HK-2 (cell line): Measurements from ENCODE around the gene MNX1.

Experiments
- DNase-seq: peaks from one replicate; pipeline ENCODE4 v3.0.0-alpha.2; 2018; ENCODE audit not compliant: unreplicated experiment

The MNX1 gene

DNA sequence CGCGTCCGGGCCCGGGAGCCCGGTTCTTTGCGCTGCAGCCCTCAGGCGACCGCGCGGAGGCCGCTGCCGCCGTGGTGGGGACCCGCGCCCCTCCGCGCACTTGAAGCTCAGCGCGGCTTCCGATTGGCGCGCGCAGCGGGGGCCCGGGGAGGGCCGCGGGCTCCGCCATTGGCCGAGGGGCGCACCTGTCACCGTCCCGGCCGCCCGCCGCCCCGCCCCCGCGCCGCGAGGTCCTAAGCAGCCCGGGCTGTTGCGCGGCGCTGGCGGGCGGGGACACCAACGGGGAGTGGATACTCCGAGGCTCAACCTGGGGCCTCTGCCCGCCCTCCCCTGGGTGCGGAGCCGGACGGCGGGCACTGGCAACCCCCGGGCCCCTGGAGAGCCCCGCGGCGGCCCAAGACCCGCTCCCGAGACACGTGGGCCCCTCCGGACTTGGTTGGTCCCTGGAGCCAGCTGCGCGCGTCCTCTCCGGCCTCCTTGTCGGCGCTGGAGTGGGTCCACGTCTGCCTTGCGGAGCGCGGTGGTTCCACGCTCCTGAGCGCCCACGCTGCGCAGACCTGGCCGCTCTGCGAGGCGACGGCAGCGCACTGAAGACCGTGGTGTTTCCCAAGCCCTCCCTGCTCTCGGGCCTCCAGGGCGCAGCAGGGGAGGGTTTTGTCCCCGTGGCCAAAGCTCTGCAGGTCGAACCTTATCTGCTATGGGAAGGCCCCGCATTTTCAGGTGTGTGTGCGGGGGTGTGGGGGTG lies at the start of gene MNX1:
Gene MNX1 (minus strand): TSS at position 76 of the 745 bp plus-strand sequence. CDS start 313 bp downstream, outside the sequence.
- peak; percentile 85 for DNase-seq

DNA sequence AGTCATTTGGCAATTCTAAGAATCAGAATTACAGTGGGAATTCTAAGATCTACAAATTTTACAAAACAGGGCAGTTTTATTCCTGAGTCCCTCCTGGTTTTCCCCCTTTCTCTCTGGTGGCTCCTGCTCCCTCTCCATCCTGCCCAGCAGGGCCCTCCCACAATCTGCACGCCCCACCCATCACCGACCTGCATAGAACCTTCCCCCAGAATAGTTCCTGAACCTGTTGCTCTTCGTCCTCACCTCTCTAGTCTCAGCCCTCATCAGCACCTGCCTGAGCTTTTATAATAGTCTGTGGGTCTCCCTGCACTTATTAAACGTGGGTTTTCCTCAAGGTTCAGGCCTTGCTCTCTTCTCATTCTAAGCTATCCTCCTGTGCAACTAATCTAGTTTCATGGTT lies 49.1 kb upstream of the MNX1 start:
- no peak for DNase-seq

DNA sequence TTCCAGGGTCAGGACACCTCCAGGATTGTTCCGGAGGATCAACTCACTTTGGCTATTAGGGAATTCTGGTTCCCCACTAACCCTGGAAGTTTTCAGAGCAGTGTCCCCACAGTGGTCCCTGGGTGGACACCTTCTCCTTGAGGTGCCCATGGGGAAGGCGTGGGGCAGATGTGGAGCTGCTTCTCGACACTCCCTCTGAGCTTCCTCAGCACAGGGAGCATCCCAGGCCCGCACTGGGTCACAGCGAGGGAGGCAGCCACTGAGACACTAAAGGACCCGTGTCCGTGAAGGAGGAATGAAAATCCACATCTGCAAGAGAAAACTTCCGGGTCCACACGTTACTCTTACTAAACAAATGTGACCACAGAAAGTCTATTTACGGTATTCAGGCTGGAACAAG lies 48.2 kb upstream of the MNX1 start:
- DNase-seq, result no peak

DNA sequence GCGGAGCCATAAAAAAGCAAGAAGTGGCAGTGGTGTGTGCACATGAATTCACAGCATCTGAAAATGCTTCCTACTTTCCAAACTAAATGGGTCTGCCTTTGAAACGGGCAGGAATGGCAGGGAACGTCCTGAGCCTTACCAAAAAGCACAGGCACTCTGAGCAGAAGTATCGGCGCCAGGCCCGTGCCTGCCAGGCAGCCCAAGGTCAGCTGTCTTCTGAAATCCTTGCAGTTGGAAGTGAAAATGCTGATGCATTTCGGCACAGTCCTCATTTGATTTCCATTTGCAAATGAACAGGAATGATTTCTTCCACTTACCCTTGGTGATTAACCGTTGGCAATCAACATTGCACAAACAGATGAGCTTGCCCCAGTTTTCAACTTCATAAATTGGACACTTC lies 47.6 kb upstream of the MNX1 start:
- no peak for DNase-seq

DNA sequence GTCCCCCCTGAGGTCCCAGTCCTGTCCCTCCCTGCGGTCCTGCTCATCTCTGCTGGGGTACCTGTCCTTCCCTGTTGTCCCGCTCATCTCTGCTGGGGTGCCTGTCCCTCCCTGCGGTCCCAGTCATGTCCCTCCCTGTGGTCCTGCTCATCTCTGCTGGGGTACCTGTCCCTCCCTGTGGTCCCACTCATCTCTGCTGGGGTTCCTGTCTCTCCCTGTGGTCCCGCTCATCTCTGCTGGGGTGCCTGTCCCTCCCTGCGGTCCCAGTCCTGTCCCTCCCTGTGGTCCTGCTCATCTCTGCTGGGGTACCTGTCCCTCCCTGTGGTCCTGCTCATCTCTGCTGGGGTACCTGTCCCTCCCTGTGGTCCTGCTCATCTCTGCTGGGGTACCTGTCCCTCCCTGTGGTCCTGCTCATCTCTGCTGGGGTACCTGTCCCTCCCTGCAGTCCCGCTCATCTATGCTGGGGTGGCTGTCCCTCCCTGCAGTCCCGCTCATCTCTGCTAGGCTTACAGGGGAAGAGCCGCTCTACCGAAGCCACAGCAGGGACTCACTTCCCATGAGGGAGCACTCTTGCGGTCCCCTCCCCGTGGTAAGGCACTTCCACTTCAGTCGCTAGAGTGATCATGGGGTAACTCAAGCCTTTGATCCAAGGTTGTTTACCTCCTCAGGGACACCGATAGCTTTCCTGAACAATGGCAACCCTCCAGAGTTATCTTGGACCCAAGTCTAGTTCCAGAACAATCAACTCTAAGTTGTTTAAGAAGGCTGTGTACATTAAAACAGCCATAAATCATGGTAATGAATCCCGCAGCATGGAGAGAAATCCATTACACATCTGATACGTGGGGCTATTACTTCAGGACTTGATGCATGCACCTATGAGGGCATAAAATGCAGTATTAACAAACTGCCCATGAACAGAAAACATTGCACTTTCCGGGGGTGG lies 46.8 kb upstream of the MNX1 start:
- DNase-seq, result no peak

DNA sequence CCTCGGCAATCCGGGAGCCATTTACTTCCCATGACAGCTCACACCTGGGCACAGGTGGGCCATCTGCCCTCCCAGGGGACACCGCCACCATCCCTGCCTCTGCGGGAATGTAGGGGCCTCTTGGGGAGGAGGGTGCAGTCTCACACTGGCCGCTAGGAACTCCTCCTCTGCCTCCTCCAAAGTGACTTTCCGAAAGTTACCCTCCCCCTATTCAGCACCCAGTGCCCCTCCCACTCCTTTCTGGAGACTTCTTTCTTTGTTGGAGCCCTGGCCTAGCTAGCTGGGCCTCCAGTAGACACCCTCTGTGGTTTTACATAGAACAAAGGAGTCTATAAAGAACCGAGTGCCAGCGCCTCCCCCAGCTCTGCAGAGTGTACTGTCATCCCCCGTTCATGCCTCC lies 45.8 kb upstream of the MNX1 start:
- no peak for DNase-seq

DNA sequence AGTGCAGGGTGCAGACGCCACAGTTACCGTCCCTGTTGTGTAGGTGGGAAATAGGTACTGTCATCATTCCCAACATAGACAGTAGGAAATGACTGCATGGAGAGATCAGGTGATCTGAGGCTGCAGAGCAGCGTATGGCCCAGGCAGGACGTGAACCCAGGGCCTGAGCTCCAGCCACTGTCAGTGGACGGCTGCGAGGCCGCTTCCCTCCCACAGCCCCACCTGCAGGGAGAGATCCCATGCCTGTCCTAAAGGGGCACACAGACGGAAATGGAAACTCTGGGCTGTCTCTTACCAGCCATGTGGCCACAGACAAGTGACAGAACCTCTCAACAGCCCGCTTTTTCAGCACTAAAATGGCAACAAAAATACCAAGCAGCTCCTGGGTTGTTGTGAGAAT lies 44.5 kb upstream of the MNX1 start:
- no peak for DNase-seq

DNA sequence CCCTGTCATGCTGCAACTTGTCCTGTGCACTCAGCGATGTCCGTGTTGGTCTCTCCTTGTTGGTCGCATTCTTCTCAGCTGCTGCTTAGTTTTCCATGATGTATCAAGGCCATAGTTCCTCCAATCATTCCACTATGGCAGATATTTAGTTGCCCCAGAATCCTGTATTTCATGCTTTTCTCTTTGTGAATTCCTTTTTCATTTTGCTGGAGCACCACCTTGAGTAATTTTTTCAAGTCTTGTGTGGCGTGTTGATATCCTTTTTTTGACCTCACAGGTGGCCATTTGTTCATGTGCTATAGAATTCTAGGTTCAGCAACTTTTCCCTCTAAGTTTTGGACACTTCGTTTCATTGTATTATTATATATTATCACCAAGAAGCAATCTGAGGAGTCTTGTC lies 42.7 kb upstream of the MNX1 start:
- DNase-seq, result no peak

DNA sequence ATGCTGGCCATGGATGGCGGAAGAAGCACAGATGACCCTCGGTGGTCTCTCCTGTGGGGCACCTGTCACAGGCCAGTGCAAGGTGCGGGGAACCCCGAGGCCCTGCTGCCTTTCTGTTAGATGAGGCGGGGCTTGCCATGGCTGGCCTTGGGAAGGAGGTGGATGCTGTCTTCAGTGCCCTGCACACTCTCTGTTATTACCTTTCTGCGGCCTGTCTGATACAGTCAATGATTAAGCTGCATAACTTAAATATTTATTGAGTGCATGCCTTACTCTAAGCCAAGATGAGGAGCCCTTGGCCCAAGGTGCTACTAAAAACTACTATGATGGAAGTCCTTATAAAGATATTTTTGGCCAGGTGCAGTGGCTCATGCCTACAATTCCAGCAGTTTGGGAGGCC lies 36.7 kb upstream of the MNX1 start:
- no peak for DNase-seq

DNA sequence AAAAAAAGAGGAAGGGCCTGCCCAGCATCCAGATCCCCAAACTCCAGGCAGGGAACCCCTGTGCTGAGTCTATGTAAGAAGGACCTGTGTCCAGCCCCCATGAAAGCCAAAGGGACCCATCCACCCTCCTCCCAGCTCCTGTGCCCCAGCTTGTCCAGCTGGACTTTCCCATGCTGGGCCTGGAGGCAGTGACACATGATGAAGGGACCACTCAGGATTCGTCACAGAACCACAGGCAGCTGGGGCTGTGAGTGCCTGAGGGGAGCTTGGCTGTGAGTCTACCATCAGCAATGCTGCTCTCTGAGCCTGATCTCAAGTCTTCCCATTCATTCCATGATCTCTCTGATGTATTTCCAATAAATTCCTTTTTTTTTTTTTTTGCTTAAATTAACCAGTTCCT lies 36.2 kb upstream of the MNX1 start:
- DNase-seq, result peak; percentile 45

DNA sequence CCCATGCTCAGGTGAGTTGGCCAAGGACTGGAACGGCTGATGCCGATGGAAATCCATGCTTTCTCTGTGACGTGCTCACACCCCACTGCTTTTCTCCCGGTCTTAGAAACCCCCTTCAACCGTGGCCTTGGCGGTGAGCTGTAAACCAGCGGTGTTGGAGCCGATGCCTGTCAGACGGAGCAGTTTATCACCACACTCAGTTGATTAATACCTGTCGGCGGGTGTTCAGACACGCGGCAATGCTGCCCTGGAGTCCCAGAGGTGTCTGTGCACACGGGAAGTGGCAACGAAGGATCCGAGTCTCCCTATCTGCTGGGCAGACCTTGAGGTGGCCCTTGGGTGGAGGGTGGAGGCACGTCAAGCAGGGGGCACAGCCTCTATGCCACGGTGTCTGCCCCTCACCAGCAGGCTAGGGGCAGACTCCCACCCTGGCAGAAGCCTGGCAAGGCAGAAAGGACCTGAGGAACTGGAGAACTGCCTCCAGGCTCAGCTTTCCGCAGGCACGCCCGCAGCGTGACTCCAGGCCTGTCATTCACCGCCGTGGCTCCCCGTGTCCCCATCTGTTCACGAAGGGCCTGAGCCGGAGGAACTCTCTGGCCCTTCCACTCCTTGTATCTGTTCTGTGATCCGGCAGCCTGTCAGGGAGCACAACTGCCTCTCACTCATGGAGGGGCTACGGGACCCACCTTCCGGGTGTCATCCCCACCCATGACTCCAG lies 34.6 kb upstream of the MNX1 start:
- DNase-seq, result no peak

DNA sequence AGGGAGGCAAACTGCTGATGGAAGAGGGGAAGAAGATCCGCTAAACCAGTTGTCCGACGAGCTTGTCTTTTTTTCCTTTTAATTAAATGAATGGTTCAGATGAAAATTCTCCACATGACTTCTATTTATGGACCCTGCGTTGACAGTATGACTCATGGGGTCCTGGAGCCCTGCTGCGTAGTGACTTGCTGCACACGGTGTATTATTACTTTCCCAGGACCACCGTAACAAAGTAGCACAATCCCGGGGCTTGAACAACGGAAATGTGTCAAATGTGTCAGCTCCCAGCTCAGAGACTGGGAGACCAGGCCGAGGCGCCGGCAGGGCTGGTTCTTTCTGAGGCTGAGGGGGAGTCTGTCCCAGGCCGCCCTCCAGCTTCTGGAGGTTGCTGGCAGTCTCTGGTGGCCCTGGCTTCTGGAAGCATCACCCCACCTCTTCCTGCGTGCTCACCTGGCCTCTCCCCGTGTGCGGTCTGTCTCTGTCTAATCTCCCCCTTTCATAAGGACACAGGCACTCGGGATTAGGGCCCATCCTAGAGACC lies 33.8 kb upstream of the MNX1 start:
- no peak for DNase-seq

DNA sequence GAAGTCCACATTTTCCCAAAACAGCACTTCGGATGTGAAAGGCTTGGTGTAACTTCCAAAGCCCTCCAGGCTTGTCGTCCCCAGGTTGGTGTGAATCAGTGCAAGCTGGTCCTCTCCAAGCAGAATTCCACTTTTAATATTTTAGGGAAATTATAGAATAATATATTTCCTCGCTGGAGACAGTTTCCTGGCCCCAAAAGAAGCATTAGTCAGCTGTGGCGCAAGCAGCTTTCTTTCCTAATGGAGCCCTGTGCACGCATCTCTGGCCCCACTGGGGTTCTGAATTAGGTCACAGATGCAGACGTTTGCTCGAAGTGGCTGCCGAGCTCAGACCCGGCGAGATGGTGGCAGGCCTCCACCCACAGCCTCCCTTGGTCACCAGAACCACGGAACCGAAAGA lies 33.3 kb upstream of the MNX1 start:
- DNase-seq, result no peak

DNA sequence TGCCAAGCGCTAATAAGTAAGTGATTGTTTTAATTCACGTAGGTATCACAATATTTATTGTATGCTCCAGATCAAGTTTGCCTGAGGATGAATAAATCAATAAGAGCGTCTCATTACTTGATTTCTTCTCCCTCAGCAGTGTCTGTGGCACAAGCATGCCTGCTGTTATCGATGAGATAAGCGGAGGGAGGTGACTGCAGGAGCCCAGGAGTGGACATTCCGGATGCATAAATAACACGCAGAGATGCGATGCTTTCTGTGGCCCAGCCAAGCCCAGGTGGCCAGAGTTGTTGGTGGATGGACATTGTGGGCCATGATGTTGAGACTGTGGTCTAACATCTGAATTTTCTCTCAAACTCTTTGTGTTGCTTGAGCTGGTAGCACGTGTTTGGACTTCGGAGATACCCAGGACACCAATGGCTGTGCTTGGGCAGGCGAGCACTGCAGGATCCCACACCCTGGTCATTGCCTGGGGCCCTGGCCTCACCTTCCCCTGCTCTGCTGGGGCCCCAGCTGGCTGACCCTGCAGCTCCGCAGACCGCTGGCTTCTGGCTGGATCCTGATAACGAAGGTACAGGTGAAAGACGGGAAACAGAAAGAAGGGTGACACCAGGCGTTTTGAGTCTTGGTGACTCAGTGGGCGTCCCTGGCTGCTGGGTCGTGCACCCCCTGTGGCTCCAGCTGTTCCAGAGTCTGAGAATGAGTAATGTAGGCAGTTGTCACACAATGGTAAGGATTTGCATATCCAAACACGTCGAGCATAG lies 31.2 kb upstream of the MNX1 start:
- DNase-seq, result no peak

DNA sequence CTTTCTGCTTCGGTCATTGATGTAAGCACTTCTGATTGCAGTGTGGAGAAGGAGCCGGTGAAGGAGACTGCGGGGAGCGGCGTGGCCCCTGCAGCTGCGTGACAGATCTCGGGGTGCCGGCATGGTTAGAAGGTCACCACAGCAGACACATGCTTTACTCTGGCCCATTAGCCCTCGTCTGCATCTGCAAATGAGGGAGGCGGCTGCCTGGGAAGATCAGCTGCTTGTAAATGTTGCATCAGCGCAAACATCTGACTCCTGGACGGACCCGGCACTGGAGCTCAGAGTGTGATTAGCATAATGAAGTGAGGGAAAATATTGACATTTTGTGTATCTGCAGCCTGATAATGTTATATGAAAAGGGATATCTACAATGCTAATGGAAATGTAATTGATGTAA lies 30.5 kb upstream of the MNX1 start:
- DNase-seq, result no peak

DNA sequence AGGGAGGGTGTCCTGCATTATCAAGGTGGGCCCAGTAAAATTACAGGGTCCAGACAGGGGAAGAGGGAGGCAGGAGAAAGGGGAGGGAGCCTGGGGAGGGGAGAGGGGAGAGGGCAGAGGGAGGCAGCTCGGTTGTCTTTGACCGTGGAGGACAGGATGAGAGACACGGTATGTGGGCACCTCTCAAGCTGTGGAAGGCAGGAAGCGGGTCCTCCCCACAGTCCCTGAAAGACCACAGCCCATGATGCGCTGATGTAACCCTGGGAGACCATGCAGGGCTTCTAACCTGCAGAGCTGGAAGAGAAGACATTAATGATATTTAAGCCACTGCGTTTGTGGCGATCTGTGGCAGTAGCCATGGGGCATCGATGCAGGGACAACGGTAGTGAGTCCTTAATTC lies 27.2 kb upstream of the MNX1 start:
- DNase-seq, result no peak

DNA sequence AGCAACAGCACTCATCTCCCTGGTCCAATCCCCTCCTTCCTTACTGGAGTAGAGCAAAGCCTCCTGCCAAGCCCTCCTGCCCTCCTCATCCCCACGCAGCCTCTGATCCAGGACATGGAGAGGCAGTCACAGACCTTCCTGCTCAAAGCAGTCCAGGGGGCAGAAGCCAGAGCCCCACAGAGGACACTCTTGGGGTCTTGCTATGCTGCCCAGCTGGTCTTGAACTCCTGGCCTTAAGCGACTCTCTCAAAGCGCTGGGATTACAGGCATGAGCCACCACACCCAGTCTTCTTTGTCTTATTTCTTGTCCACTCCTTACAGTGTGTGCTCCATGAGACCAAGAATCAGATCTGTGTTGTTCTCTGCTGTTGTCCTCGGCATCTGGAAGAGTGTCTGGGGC lies 26.6 kb upstream of the MNX1 start:
- DNase-seq, result no peak

DNA sequence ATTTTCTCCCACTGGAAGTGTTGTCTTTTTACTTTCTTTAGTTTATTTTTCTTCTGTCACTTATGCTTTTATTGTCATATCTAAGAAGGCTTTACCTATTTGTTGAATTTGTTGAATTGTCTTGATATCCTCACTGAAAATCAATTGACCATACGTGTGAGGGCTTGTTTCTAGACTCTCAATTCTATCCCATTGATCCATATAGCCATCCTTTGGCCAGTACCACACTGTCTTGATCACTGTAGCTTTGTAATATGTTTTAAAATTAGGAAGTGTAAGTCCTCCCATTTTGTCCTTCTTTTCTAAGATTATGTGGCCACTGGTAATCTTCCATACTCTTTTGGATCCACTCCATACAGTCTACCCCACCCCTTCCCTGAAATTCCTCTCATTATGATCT lies 25.5 kb upstream of the MNX1 start:
- DNase-seq, result no peak

DNA sequence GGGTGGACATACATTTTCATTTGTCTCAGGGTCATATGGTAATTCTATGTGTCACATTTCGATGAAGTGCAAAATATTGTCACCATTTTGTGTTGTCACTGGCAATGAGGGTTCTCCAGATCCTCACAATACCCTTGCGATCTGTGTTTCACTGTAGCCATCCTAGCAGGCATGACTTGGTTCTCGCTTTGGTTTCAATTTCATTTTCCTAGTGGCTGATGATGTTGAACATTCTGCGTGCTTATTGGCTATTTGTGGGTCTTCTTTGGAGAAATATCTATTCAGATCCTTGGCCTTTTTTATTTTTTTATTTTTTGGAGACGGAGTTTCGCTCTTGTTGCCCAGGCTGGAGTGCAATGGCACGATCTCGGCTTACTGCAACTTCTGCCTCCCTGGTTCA lies 24.8 kb upstream of the MNX1 start:
- DNase-seq, result no peak

DNA sequence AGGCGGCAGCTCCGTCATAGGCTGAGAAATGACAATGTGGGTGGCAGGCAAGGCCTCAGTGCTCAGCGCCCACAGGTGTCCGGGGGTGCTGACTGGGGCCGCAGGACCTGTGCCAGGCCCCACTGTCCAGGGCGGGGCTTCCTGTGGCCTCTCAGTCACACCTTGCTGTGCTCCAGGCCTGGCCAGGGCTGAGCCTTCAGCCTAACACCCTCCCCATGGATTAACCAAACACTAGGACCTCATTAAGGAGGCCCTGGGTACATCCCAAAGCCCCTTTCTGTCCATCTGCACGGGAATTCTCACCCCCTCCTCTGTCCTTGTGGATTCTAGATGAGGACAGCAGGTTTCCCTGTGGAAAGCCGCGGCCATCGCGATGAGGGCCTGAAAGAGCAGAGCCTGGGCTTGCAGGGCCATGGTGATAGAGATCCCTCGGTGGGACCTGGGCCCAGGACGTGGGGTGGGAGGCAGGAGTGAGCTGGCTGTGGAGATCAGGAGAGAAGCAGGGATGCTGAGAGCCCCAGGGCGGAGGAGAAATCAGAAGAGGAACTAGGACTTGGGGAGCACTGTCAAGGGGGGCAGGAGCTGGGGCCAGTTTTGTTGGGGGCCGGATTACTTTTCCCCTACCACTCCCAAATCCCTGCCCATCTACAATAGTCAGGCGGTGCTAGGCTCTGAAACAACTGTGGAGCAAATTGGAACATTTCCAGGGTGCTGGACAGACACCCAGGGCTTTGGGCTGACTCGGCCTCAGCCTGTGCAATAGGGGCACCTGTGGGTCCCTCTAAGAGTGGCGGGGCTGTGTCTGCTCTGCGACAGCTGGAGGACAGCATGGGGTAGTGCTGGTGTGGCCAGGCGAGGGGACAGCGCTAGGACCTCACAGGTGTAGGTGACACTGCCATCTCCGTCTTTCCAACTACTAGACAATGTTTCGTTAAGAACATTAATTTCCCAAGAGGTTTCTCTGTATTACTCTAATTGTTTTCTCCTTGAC lies 23.3 kb upstream of the MNX1 start:
- no peak for DNase-seq
